Measurements from ENCODE around the gene SEPTIN2. TPM values are rescaled to one million over a fixed set of nuclear protein-coding genes. Genes with fewer than 3 reads are reported as not detected.
A peak's percentile ranks its signal among the peaks of the same experiment; 100 is the strongest.

SEPTIN2 gene
- total RNA-seq, 2 experiments from 2014 or later = 198 to 275 TPM

DNA sequence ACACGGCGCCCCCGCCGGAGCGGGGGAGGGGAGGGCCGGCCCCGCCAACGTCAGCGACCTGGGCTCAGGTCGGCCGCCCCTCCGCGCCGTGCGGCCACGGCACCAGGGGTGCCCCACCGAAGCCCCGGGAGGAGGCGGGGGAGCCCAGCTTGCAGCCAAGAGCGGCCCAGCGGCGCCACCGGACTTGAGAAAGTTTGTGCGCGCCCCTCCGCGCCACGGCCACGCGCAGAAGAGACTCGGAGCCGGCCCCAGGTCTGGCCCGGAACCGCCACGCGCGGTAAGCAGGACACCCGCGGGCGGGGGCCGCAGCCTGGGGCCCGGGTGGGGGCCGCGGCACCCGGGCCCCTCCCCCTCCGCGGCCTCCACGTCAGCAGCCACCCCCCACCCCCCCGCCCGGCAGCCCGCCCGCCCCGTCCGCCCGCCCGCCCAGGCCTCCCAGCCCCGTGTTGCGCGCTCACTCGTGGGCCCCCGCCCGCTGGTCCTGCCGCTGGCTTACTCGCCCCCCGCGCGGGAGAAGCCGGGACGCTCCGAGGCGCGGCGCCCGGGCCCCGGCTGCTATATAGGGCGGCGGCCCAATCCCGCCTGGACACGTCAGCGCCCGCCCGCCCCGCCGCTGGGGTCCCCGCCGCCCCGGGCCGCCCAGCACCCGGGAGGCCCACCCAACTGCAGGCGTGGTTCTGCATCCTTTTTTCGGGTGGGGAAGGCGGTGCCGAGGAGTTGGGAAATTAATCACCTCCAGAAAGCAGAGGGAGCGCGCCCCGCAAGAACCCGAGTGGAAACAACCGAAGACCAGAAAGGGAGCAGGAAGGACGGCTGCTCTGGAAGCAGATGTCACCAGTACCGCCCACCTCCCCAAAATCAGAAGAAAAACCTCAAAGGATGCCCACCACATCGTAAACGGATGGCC is 43.2 kb upstream of the SEPTIN2 start:
- Histone ChIP-seq H3K79me2 (ENCODE audit: insufficient read depth, low read depth, low read length) (peaks cover 16% of the 10 kb centered on the region; the same call in 1 of the 2 replicates), H3K4me2 (ENCODE audit: low read length) (peak overlapping the region; percentile 34; the same call in 1 of the 2 replicates), H3K27ac (ENCODE audit: low read depth, low read length, poor library complexity, severe bottlenecking) (no peak overlapping the region), H3K9me3 (ENCODE audit: low read length) (no peaks in the 10 kb centered on the region), H3K4me1 (ENCODE audit: insufficient read depth, low read length, poor library complexity, severe bottlenecking) (no peaks in the 10 kb centered on the region), H4K20me1 (ENCODE audit: insufficient read depth, low read length) (peaks cover 24% of the 10 kb centered on the region), H3K9me2 (ENCODE audit: insufficient read depth, low read length) (no peaks in the 10 kb centered on the region), H3K36me3 (ENCODE audit: insufficient read depth, low read length) (peaks cover 8% of the 10 kb centered on the region; the same call in 1 of the 2 replicates), H2AFZ (ENCODE audit: low read length) (no peak overlapping the region), H3K4me3 (ENCODE audit: low read depth, low read length, poor library complexity, severe bottlenecking) (no peak overlapping the region)
- no peak for DNase-seq (ENCODE audit: low spot score)
- ChIA-PET CTCF (ENCODE audit: unreplicated experiment) (no interaction called here), POLR2A (no interaction called here)
- intact Hi-C loops (cut with micrococcal nuclease; ENCODE audit: unreplicated experiment) = no loop called here
- TF ChIP-seq EZH2phosphoT487 (IDR thresholded peaks at IDR 0.05; ENCODE audit: borderline replicate concordance, low read depth, low read length) = no peak
- TF ChIP-seq, protein P1, sequence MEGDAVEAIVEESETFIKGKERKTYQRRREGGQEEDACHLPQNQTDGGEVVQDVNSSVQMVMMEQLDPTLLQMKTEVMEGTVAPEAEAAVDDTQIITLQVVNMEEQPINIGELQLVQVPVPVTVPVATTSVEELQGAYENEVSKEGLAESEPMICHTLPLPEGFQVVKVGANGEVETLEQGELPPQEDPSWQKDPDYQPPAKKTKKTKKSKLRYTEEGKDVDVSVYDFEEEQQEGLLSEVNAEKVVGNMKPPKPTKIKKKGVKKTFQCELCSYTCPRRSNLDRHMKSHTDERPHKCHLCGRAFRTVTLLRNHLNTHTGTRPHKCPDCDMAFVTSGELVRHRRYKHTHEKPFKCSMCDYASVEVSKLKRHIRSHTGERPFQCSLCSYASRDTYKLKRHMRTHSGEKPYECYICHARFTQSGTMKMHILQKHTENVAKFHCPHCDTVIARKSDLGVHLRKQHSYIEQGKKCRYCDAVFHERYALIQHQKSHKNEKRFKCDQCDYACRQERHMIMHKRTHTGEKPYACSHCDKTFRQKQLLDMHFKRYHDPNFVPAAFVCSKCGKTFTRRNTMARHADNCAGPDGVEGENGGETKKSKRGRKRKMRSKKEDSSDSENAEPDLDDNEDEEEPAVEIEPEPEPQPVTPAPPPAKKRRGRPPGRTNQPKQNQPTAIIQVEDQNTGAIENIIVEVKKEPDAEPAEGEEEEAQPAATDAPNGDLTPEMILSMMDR (conservative IDR thresholded peaks at IDR 0.05; ENCODE audit: low read length) = no peak
- BruUV-seq (replicated peaks) = no TSS peak

DNA sequence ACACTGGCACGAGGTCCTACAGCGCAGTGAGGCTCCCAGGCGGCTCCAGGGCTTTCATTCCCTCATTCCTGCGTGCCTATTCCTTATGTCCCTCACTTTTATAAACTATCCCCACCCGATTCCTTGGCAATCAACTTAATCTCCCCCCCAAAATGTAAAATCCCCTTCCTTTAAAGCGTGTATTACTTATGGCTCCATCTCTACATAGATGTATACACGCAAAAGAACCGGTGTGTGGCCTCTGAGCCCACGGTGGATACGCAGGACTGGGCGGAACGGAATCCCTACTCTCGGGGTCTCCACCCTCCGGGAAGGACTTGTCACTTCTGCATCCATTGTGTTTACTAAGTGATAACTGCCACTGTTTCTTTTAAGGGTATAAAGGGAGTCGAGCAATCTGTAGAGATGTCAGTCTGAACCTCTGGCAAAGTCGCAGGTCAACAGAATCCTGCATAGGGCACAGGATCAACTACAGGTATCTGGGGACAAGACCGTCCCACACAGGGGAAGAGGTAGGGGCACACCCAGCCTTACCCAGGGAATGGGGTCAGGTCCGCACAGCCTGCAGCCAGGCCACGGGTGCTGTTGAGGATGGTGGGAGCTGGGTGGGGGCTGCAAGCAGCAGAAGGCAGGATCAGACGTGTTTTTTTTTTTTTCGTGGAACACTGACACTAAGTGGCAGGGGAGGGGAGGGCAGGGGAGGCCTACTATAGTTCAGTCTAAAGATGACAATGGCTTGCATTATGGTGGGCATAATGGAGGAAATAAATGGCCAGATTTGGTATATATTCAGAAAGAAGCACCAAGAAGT is 42.3 kb upstream of the SEPTIN2 start:
- ChIA-PET POLR2A (no interaction called here), CTCF (ENCODE audit: unreplicated experiment) (no interaction called here)
- Histone ChIP-seq H3K4me3 (ENCODE audit: low read depth, low read length, poor library complexity, severe bottlenecking) (no peak overlapping the region), H3K36me3 (ENCODE audit: insufficient read depth, low read length) (0 out of 2 replicates have a peak, but pooled peaks cover 3% of the 10 kb centered on the region), H4K20me1 (ENCODE audit: insufficient read depth, low read length) (peaks cover 24% of the 10 kb centered on the region), H3K4me2 (ENCODE audit: low read length) (peak overlapping the region; percentile 32; the same call in 1 of the 2 replicates), H3K27ac (ENCODE audit: low read depth, low read length, poor library complexity, severe bottlenecking) (no peak overlapping the region), H2AFZ (ENCODE audit: low read length) (no peak overlapping the region), H3K9me3 (ENCODE audit: low read length) (no peaks in the 10 kb centered on the region), H3K4me1 (ENCODE audit: insufficient read depth, low read length, poor library complexity, severe bottlenecking) (no peaks in the 10 kb centered on the region), H3K79me2 (ENCODE audit: insufficient read depth, low read depth, low read length) (peaks cover 16% of the 10 kb centered on the region; the same call in 1 of the 2 replicates), H3K9me2 (ENCODE audit: insufficient read depth, low read length) (no peaks in the 10 kb centered on the region)
- TF ChIP-seq, protein P1 (conservative IDR thresholded peaks at IDR 0.05; ENCODE audit: low read length) = 0 out of 2 replicates have a peak, but pooled peaks have one; percentile 20
- no peak for TF ChIP-seq EZH2phosphoT487 (IDR thresholded peaks at IDR 0.05; ENCODE audit: borderline replicate concordance, low read depth, low read length)
- intact Hi-C loops (cut with micrococcal nuclease; ENCODE audit: unreplicated experiment) = no loop called here
- DNase-seq (ENCODE audit: low spot score) = no peak
- no TSS peak for BruUV-seq (replicated peaks)

All from OCI-LY7 (cell line).